GM12878 (cell line): ENCODE data around the gene RFX3.

Source experiments
- IKZF1 ChIP-seq: fragments of 450-650 bp; conservative IDR thresholded peaks from 2 replicates; pipeline ENCODE4 v1.6.1; 2017; ENCODE audit warnings: antibody characterized with exemption, mild to moderate bottlenecking
- SRF ChIP-seq, 2 experiments: IDR thresholded peaks; 2 replicates each; pipeline ENCODE4 v1.6.1; 2011; ENCODE audit warnings: low read depth in 2 of 2, low read length in 2 of 2, mild to moderate bottlenecking in 1 of 2, moderate library complexity in 1 of 2

DNA sequence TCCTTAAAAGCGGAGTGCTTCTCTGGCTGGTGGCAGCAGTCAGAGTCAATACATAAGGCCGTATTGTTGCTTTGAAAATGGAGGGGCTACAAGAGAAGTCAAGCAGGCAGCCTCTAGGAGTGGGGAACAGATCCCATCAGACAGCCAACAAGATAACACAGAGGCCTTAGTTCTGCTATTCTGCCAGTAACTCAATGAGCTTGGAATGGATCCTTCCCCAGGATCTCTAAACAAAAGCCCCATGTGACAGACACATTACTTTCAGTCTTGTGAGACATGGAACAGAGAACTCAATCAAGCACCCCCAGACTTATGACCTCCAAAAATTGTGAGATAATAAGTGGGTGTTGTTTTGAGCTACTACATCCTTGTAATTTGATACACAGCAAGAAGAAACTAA, 158.6 kb downstream of the RFX3 start:
- TF ChIP-seq SRF (IDR thresholded peaks at IDR 0.05; ENCODE audit: low read depth in 2 of 2, low read length in 2 of 2) = no peak
- no peak for TF ChIP-seq IKZF1
